HCEC 1CT (cell line): Measurements from ENCODE around the gene FNDC3B.
"Not testable (repeated sequence)": the region's sequence is repeated elsewhere in the genome, so short reads cannot be mapped to it uniquely, and the experiment has no call there.

Source experiments
- DNase-seq: peaks from one replicate; pipeline ENCODE4 v3.0.0-alpha.2; 2017

FNDC3B gene

GRCh38 chr3:172039436-172040077 lies at the start of gene FNDC3B:
FNDC3B (plus strand) TSS chr3:172039578; CDS start chr3:172112480, 72,902 bp downstream.
- peak; percentile 92 for DNase-seq

- DNase-seq: not testable (repeated sequence)
These were observed 49.1 kb upstream of the FNDC3B start for GRCh38 chr3:171990239-171990638.

GRCh38 chr3:171991166-171991565 lies 48.2 kb upstream of the FNDC3B start:
- DNase-seq: no peak

- peak; percentile 96 for DNase-seq
These were observed 44.5 kb upstream of the FNDC3B start for GRCh38 chr3:171994646-171995428.

GRCh38 chr3:171995486-171995885 lies 43.9 kb upstream of the FNDC3B start:
- DNase-seq: no peak

- no peak for DNase-seq
These were observed 43.1 kb upstream of the FNDC3B start for GRCh38 chr3:171996178-171996817.

GRCh38 chr3:171998731-171999130 lies 40.6 kb upstream of the FNDC3B start:
- DNase-seq: not testable (repeated sequence)

- not testable (repeated sequence) for DNase-seq
These were observed 37.8 kb upstream of the FNDC3B start for GRCh38 chr3:172001616-172002015.

GRCh38 chr3:172002512-172003078 lies 36.8 kb upstream of the FNDC3B start:
- DNase-seq: no peak

- no peak for DNase-seq
These were observed 36.2 kb upstream of the FNDC3B start for GRCh38 chr3:172003146-172003545.

GRCh38 chr3:172007065-172007370 lies 32.4 kb upstream of the FNDC3B start:
- DNase-seq: no peak

- no peak for DNase-seq
These were observed 29.6 kb upstream of the FNDC3B start for GRCh38 chr3:172009803-172010202.

- no peak for DNase-seq
These were observed 26.6 kb upstream of the FNDC3B start for GRCh38 chr3:172012775-172013174.

GRCh38 chr3:172014145-172014544 lies 25.2 kb upstream of the FNDC3B start:
- DNase-seq: no peak

- DNase-seq: no peak
These were observed 21.0 kb upstream of the FNDC3B start for GRCh38 chr3:172018364-172018763.

- no peak for DNase-seq
These were observed 18.6 kb upstream of the FNDC3B start for GRCh38 chr3:172020763-172021162.

GRCh38 chr3:172021164-172021563 lies 18.2 kb upstream of the FNDC3B start:
- no peak for DNase-seq

GRCh38 chr3:172021859-172022258 lies 17.5 kb upstream of the FNDC3B start:
- no peak for DNase-seq

- DNase-seq: no peak
These were observed 15.5 kb upstream of the FNDC3B start for GRCh38 chr3:172023915-172024314.

- no peak for DNase-seq
These were observed 14.7 kb upstream of the FNDC3B start for GRCh38 chr3:172024679-172025078.

GRCh38 chr3:172029425-172030098 lies 9.8 kb upstream of the FNDC3B start:
- DNase-seq: no peak

- no peak for DNase-seq
These were observed 9.2 kb upstream of the FNDC3B start for GRCh38 chr3:172030181-172030580.

GRCh38 chr3:172031996-172032395 lies 7.4 kb upstream of the FNDC3B start:
- DNase-seq: no peak
